Measurements from ENCODE around the gene DDX23. TPM values are rescaled to one million over a fixed set of nuclear protein-coding genes. Genes with fewer than 3 reads are reported as not detected.

DDX23 gene
- total and polyA plus RNA-seq, 2 of the 4 experiments (the other 2 are of a cell fraction): 61.8 to 81.9 TPM

DNA sequence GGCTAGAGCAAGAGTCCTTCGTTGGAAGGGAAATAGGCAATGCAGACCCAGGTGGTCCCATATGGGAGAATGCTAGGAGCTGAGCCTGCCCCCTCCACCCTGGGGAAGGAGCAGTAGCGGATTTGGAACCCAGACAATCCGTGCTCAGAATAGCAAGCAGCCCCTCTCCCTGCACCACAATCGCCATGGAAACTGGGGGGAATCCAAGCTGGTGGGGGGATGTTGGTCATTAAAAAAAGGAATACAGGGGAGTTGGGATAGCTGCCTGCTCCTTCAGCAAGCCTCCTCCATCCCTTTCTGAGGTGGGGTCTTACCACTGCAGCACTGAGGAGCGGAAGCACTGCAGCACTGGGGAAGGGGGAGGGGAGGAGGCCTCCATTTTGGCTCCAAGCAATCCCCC, 10.8 kb upstream of the DDX23 start:
- Histone ChIP-seq H2BK15ac (ENCODE audit: low read depth, low read length) (no peak overlapping the region), H3K14ac (replicated peaks; ENCODE audit: low read depth, low read length) (no peak overlapping the region), H3K18ac (ENCODE audit: low read depth, low read length) (no peak overlapping the region), H2BK120ac (ENCODE audit: low read depth, low read length) (no peak overlapping the region), H3K36me3 (ENCODE audit: control insufficient read depth, insufficient read depth, low read length) (no peaks in the 10 kb centered on the region), H2BK5ac (ENCODE audit: low read depth, low read length, poor library complexity, severe bottlenecking) (no peak overlapping the region), H3K4me3 (ENCODE audit: insufficient read depth, low read depth, low read length) (no peak overlapping the region), H4K8ac (ENCODE audit: low read depth in 2 of 2, low read length in 2 of 2) (no peak overlapping the region), H3K23ac (ENCODE audit: low read depth, low read length) (no peak overlapping the region), H3K56ac (ENCODE audit: extremely low read depth, insufficient read depth, low read length) (no peak overlapping the region), H4K20me1 (ENCODE audit: insufficient read depth, low read length) (no peaks in the 10 kb centered on the region; the same call in 1 of the 2 replicates), H3K27ac (ENCODE audit: insufficient read depth, low read length) (no peak overlapping the region), H2AK5ac (ENCODE audit: low read depth, low read length) (no peak overlapping the region), H4K91ac (ENCODE audit: insufficient read depth, low read depth, low read length) (no peak overlapping the region), H2AFZ (replicated peaks; ENCODE audit: low read length, poor library complexity) (no peak overlapping the region), H2AK9ac (replicated peaks; ENCODE audit: low read depth, low read length, poor library complexity) (no peak overlapping the region), H3K9me3 (ENCODE audit: control insufficient read depth, insufficient read depth, low read length) (no peaks in the 10 kb centered on the region), H3K4me1 (ENCODE audit: control insufficient read depth, insufficient read depth, low read length) (no peaks in the 10 kb centered on the region), H4K5ac (ENCODE audit: low read depth, low read length) (no peak overlapping the region), H3K27me3 (ENCODE audit: control insufficient read depth, insufficient read depth, low read length) (peaks cover 48% of the 10 kb centered on the region), H3K79me1 (ENCODE audit: low read depth in 1 of 2, low read length in 2 of 2) (no peaks in the 10 kb centered on the region), H3K4me2 (ENCODE audit: low read depth, low read length) (no peak overlapping the region), H2BK20ac (ENCODE audit: low read depth, low read length) (no peak overlapping the region), H3K9me1 (ENCODE audit: insufficient read depth, low read length) (0 out of 2 replicates have a peak, but pooled peaks cover 5% of the 10 kb centered on the region), H3K4ac (ENCODE audit: low read depth, low read length) (no peak overlapping the region), H3K9ac (ENCODE audit: low read depth, low read length) (no peak overlapping the region)
- POLR2A ChIA-PET (ENCODE audit: unreplicated experiment): no interaction called here
- TF ChIP-seq, protein P1, sequence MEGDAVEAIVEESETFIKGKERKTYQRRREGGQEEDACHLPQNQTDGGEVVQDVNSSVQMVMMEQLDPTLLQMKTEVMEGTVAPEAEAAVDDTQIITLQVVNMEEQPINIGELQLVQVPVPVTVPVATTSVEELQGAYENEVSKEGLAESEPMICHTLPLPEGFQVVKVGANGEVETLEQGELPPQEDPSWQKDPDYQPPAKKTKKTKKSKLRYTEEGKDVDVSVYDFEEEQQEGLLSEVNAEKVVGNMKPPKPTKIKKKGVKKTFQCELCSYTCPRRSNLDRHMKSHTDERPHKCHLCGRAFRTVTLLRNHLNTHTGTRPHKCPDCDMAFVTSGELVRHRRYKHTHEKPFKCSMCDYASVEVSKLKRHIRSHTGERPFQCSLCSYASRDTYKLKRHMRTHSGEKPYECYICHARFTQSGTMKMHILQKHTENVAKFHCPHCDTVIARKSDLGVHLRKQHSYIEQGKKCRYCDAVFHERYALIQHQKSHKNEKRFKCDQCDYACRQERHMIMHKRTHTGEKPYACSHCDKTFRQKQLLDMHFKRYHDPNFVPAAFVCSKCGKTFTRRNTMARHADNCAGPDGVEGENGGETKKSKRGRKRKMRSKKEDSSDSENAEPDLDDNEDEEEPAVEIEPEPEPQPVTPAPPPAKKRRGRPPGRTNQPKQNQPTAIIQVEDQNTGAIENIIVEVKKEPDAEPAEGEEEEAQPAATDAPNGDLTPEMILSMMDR (conservative IDR thresholded peaks at IDR 0.05; ENCODE audit: low read depth, low read length): no peak
- TF ChIP-seq SMC3 (IDR thresholded peaks at IDR 0.05; ENCODE audit: low read depth, low read length) (no peak), RCOR1 (IDR thresholded peaks at IDR 0.05; ENCODE audit: insufficient replicate concordance, low read length) (no peak), MAFK (IDR thresholded peaks at IDR 0.05; ENCODE audit: low read depth, low read length) (no peak), RFX5 (IDR thresholded peaks at IDR 0.05; ENCODE audit: low read depth, low read length) (no peak), BHLHE40 (IDR thresholded peaks at IDR 0.05; ENCODE audit: low read depth, low read length) (no peak), POLR2A (IDR thresholded peaks at IDR 0.05; ENCODE audit: low read depth, low read length) (no peak), NFE2L2 (IDR thresholded peaks at IDR 0.05; ENCODE audit: low read depth, low read length) (no peak), FOS (IDR thresholded peaks at IDR 0.05; ENCODE audit: low read depth, low read length) (no peak), CHD1 (IDR thresholded peaks at IDR 0.05; ENCODE audit: low read depth, low read length) (no peak), CEBPB (IDR thresholded peaks at IDR 0.05; ENCODE audit: low read depth, low read length) (no peak), MAZ (IDR thresholded peaks at IDR 0.05; ENCODE audit: borderline replicate concordance, low read depth, low read length) (no peak), RAD21 (IDR thresholded peaks at IDR 0.05; ENCODE audit: low read length) (no peak)
- TF ChIP-seq, protein P2, sequence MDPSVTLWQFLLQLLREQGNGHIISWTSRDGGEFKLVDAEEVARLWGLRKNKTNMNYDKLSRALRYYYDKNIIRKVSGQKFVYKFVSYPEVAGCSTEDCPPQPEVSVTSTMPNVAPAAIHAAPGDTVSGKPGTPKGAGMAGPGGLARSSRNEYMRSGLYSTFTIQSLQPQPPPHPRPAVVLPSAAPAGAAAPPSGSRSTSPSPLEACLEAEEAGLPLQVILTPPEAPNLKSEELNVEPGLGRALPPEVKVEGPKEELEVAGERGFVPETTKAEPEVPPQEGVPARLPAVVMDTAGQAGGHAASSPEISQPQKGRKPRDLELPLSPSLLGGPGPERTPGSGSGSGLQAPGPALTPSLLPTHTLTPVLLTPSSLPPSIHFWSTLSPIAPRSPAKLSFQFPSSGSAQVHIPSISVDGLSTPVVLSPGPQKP (IDR thresholded peaks at IDR 0.05; ENCODE audit: borderline replicate concordance, low read depth, low read length): no peak
- CTCF ChIA-PET: no interaction called here
- no peak for ATAC-seq (ENCODE audit: low read depth)
- intact Hi-C loops (cut with micrococcal nuclease) (no loop called here), dilution Hi-C loops (cut with HindIII; ENCODE audit: low sequenced_read_pairs, unreplicated experiment) (no loop called here), in situ Hi-C loops (cut with MboI; ENCODE audit: low sequenced_read_pairs) (no loop called here)
- no peak for DNase-seq
- BruUV-seq (replicated peaks): no TSS peak
- no CpG with 5 or more reads among the region's 5 CpGs for WGBS, 2 experiments (ENCODE audit: extremely low coverage in 2 of 2, insufficient read length in 1 of 2)
